CD4-positive, alpha-beta memory T cell (primary cell): ENCODE results near the gene ERP27. TPM values are rescaled to one million over a fixed set of nuclear protein-coding genes. Genes with fewer than 3 reads are reported as not detected.

Experiments
- CTCF ChIA-PET: fragments of 350-600 bp; sonication (Branson Sonifier 250); formaldehyde crosslinking; loops from one replicate; lab custom pipeline; 2021; ENCODE audit warnings: inconsistent platforms; ENCODE audit not compliant: partially characterized antibody; lab: Charles Lee
- POLR2A ChIA-PET: fragments of 350-600 bp; sonication (Branson Sonifier 250); formaldehyde crosslinking; loops from one replicate; lab custom pipeline; 2021; ENCODE audit not compliant: partially characterized antibody; lab: Charles Lee
- DNase-seq, 5 donors: peaks; one replicate each; pipeline versions ENCODE4 v3.0.0 to v3.0.0-alpha.2; 2020 to 2022; ENCODE audit warnings: mixed read lengths in 1 of 5
- H3K27ac ChIP-seq: one replicate; pipeline ENCODE4 v1.7.0; 2013; ENCODE audit warnings: low read depth, low read length
- H3K27me3 ChIP-seq: 2 replicates; pipeline ENCODE4 v1.7.0; 2013; ENCODE audit warnings: mild to moderate bottlenecking, low read length, moderate library complexity; ENCODE audit not compliant: insufficient read depth
- H3K36me3 ChIP-seq: 2 replicates; pipeline ENCODE4 v1.7.0; 2013; ENCODE audit warnings: mild to moderate bottlenecking, low read length, moderate library complexity; ENCODE audit not compliant: insufficient read depth
- H3K4me1 ChIP-seq: 2 replicates; pipeline ENCODE4 v1.7.0; 2013; ENCODE audit warnings: mild to moderate bottlenecking, low read length, moderate library complexity; ENCODE audit not compliant: insufficient read depth
- H3K4me3 ChIP-seq, 2 donors: one replicate each; pipeline ENCODE4 v1.7.0; 2013; ENCODE audit warnings: low read length in 2 of 2, mild to moderate bottlenecking in 1 of 2
- H3K9me3 ChIP-seq, 2 donors: one replicate each; pipeline ENCODE4 v1.7.0; 2013; ENCODE audit warnings: low read length in 2 of 2, control low read depth in 1 of 2; ENCODE audit not compliant: control insufficient read depth in 1 of 2
- H3K27ac Mint-ChIP-seq, 7 donors: one replicate each; pipeline ENCODE4 v1.8.0; 2020 to 2021; ENCODE audit warnings: mixed read lengths in 7 of 7, mild to moderate bottlenecking in 6 of 7, inconsistent platforms in 3 of 7, moderate library complexity in 3 of 7
- H3K27me3 Mint-ChIP-seq, 2 donors: one replicate each; pipeline ENCODE4 v1.8.0; 2020 to 2021; ENCODE audit warnings: mixed read lengths in 2 of 2
- H3K36me3 Mint-ChIP-seq, 2 donors: one replicate each; pipeline ENCODE4 v1.8.0; 2020 to 2021; ENCODE audit warnings: mixed read lengths in 2 of 2, inconsistent platforms in 1 of 2, mild to moderate bottlenecking in 1 of 2
- H3K4me1 Mint-ChIP-seq, 4 donors: one replicate each; pipeline ENCODE4 v1.8.0; 2020 to 2021; ENCODE audit warnings: mixed read lengths in 4 of 4, mild to moderate bottlenecking in 1 of 4
- H3K4me3 Mint-ChIP-seq, 8 donors: one replicate each; pipeline ENCODE4 v1.8.0; 2020 to 2021; ENCODE audit warnings: mixed read lengths in 8 of 8, mild to moderate bottlenecking in 7 of 8, moderate library complexity in 6 of 8, inconsistent platforms in 3 of 8
- H3K9me3 Mint-ChIP-seq, 8 donors: one replicate each; pipeline ENCODE4 v1.8.0; 2020 to 2021; ENCODE audit warnings: mixed read lengths in 8 of 8, mild to moderate bottlenecking in 5 of 8, inconsistent platforms in 3 of 8, moderate library complexity in 1 of 8
- intact Hi-C: fragments of 100-400 bp; cut with micrococcal nuclease; formaldehyde crosslinking; loops from one replicate; pipeline ENCODE4 v1.15.1; 2023
- polyA plus RNA-seq, 2 donors: library from polyadenylated mRNA; unstranded; fragments of 300-500 nt; fragmentation: Illumina TruSeq; gene quantifications; one replicate each; pipeline ENCODE4 v1.2.3, GENCODE V29; 2021
- total RNA-seq, 2 experiments: library from RNA; stranded (reverse); gene quantifications; one replicate each; pipeline ENCODE4 v1.2.3, GENCODE V29; 2021

Gene ERP27
- total and polyA plus RNA-seq, 4 experiments from 2014 or later, result 3.4 to 11.5 (median 6.9) TPM

DNA sequence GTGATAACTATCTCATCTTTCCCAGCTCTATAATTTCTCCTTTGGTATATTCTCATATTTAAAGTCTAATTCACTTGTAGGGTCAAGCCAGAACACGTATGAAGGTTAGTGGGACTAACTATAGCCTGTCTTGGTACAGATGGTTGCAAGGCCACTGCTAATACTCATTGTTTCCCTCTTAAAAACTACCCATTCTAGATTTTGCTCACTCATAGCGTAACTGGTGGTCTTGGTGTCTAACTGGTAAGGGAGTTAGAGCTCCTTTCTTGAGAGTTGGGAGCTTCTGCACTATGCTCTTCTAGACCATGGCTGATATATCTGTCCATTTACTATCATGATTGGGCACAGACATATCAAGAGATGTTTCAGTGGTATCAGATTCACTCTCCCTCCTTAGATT, 61.5 kb downstream of the ERP27 start:
- no peak overlapping the region for H3K4me3 Mint-ChIP-seq
- H3K27me3 Mint-ChIP-seq, result no peaks in the 10 kb centered on the region
- H3K9me3 ChIP-seq, result no peaks in the 10 kb centered on the region
- CTCF ChIA-PET, result interaction anchor here (0.7 to 1.2 kb wide), 4 partner anchors 10 to 28 kb away, joined by 3 to 4 read pairs (median 4); no protein-coding TSS in a partner anchor
- peaks cover 7 to 22% (median 11%) of the 10 kb centered on the region in 4 donors for H3K4me1 Mint-ChIP-seq
- intact Hi-C loops, result no loop called here
- H3K27me3 ChIP-seq, result no peaks in the 10 kb centered on the region
- H3K9me3 Mint-ChIP-seq, result no peaks in the 10 kb centered on the region
- peaks cover 7% of the 10 kb centered on the region for H3K4me1 ChIP-seq
- H3K27ac Mint-ChIP-seq, result no peak overlapping the region
- peaks cover 0 to 6% of the 10 kb centered on the region in 2 donors for H3K36me3 Mint-ChIP-seq
- POLR2A ChIA-PET, result no interaction called here
- no peak overlapping the region for H3K4me3 ChIP-seq
- DNase-seq, result no peak
- H3K27ac ChIP-seq, result no peak overlapping the region
- no peaks in the 10 kb centered on the region for H3K36me3 ChIP-seq

DNA sequence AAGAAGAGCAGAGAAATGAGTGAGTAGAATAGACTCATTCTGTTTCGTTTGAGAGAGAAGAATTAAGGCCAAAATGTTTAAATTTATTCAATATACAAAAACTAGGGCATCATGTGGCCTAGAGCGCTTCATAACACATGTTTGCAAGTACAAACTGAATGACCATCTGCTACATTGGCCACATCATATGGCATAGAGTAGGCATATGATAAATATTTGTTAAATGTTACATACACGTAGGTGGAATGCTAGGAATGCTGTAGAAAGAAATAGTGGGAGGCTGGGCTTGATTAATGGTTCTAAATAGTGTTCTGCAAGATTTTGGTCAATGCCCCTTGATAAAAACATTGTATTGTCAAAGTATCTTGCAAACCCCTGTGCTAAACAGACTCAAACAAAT, 63.5 kb downstream of the ERP27 start:
- Mint-ChIP-seq H3K27ac (no peak overlapping the region), H3K4me3 (no peak overlapping the region), H3K36me3 (peaks cover 0 to 9% of the 10 kb centered on the region in 2 donors), H3K9me3 (no peaks in the 10 kb centered on the region), H3K27me3 (peaks cover 6 to 8% of the 10 kb centered on the region in 2 donors), H3K4me1 (peaks cover 0 to 5% (median 3%) of the 10 kb centered on the region in 4 donors)
- no peak for DNase-seq
- ChIA-PET CTCF (no interaction called here), POLR2A (no interaction called here)
- Histone ChIP-seq H3K4me3 (no peak overlapping the region), H3K27ac (no peak overlapping the region), H3K9me3 (no peaks in the 10 kb centered on the region), H3K27me3 (no peaks in the 10 kb centered on the region), H3K4me1 (no peaks in the 10 kb centered on the region), H3K36me3 (no peaks in the 10 kb centered on the region)
- intact Hi-C loops, result no loop called here

DNA sequence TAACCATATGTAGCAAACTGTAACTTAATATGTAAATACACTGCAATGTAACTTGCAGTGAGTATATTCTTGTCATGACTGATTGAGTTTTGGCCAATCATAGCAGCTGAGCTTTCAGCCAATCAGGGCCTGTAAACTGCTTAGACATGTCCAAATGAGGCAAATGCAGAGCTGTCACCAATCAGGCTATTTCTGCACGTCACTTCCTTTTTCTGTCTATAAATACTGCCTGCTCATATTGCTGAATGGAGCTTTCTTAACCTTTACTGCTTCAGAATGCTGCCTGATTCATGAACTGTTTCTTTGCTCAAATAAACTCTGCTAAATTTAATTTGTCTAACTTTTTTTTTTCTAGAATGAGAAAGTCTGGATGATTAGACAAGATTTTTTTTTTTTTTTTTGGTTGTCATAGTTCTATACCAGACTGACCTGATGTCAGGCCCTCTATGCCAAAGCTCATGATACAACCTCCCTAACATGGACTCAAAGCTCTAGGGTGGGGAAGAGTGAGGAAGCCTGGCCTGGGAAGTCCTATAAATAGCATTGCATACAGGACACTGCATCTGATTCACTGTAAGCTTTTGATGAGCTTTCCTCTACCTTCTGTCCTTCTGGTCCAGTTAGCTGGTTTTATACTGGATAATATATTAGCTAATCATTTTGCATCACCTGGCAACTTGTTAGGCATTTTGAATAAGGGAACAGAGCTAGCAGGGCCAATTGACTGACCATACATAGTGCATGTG, 64.7 kb downstream of the ERP27 start:
- Histone ChIP-seq H3K4me3 (no peak overlapping the region), H3K27me3 (no peaks in the 10 kb centered on the region), H3K4me1 (no peaks in the 10 kb centered on the region), H3K27ac (no peak overlapping the region), H3K36me3 (no peaks in the 10 kb centered on the region), H3K9me3 (no peaks in the 10 kb centered on the region)
- no peak for DNase-seq
- ChIA-PET POLR2A (interaction anchor here (0.7 to 1.1 kb wide), 2 partner anchors 103 to 176 kb away, joined by 3 to 4 read pairs; a partner anchor contains a TSS), CTCF (interaction anchor here (0.6 to 1.4 kb wide), 5 partner anchors 11 to 916 kb away, joined by 3 to 5 read pairs (median 3); no protein-coding TSS in a partner anchor)
- Mint-ChIP-seq H3K4me1 (no peaks in the 10 kb centered on the region), H3K36me3 (peaks cover 0 to 5% of the 10 kb centered on the region in 2 donors), H3K4me3 (no peak overlapping the region), H3K9me3 (no peaks in the 10 kb centered on the region), H3K27me3 (peaks cover 6 to 9% of the 10 kb centered on the region in 2 donors), H3K27ac (no peak overlapping the region)
- intact Hi-C loops, result no loop called here

DNA sequence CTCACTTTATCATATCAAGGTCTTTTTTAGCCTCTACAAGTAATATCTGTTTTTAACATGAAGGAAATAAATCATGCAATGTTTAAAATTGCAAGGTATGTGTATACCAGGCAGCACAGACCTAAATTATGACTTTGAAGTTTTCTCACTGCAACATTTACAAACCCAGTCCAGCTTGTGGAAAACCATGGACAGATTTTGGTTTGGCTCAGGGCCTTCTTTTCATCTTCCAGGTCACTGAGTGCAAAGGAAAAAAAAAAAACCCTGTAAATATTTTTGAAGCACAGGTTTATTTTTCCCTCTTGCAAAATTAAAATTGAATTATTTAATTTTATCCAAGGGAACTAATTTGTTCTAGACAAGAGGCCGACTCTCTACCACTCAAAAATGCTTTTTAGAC, 66.5 kb downstream of the ERP27 start:
- H3K9me3 Mint-ChIP-seq, result peaks cover 2 to 11% (median 6%) of the 10 kb centered on the region in 8 donors
- CTCF ChIA-PET, result no interaction called here
- POLR2A ChIA-PET, result no interaction called here
- no peak overlapping the region for H3K27ac ChIP-seq
- peaks cover 2 to 9% of the 10 kb centered on the region in 2 donors for H3K36me3 Mint-ChIP-seq
- H3K27me3 Mint-ChIP-seq, result peaks cover 10 to 14% of the 10 kb centered on the region in 2 donors
- no peak overlapping the region for H3K27ac Mint-ChIP-seq
- H3K4me1 ChIP-seq, result no peaks in the 10 kb centered on the region
- no peaks in the 10 kb centered on the region for H3K9me3 ChIP-seq
- H3K4me3 Mint-ChIP-seq, result no peak overlapping the region
- DNase-seq, result no peak
- no peaks in the 10 kb centered on the region for H3K36me3 ChIP-seq
- intact Hi-C loops, result loop anchor here (2.0 kb wide), 1 partner anchor 19 kb away; no protein-coding TSS in a partner anchor
- no peaks in the 10 kb centered on the region for H3K27me3 ChIP-seq
- no peaks in the 10 kb centered on the region for H3K4me1 Mint-ChIP-seq
- H3K4me3 ChIP-seq, result no peak overlapping the region

DNA sequence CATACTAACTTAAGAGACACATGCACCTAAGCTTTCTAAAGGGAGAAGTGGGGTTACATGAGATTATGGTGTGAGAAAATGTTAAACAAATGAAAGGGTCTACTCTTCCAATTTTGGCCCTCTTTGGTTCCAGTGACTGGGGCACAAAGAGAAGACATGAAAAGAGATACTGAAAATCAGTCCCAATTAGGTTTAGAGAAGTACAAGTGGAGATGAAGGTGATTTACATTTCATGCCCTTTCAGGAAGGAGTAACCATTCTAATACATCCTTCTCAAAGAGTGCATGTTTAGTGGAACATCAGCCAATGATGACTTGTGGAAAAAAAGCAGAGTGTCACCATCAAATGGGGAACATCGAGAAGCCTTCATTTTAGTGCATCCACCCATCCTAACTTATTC, 67.1 kb downstream of the ERP27 start:
- Histone ChIP-seq H3K36me3 (no peaks in the 10 kb centered on the region), H3K4me3 (no peak overlapping the region), H3K27me3 (no peaks in the 10 kb centered on the region), H3K27ac (no peak overlapping the region), H3K9me3 (no peaks in the 10 kb centered on the region), H3K4me1 (no peaks in the 10 kb centered on the region)
- no peaks in the 10 kb centered on the region for H3K4me1 Mint-ChIP-seq
- CTCF ChIA-PET, result no interaction called here
- no peak overlapping the region for H3K4me3 Mint-ChIP-seq
- H3K36me3 Mint-ChIP-seq, result peaks cover 2 to 9% of the 10 kb centered on the region in 2 donors
- H3K9me3 Mint-ChIP-seq, result peaks cover 2 to 11% (median 8%) of the 10 kb centered on the region in 8 donors
- intact Hi-C loops, result loop anchor here (2.0 kb wide), 1 partner anchor 20 kb away; no protein-coding TSS in a partner anchor
- DNase-seq, result no peak
- peaks cover 10 to 14% of the 10 kb centered on the region in 2 donors for H3K27me3 Mint-ChIP-seq
- no peak overlapping the region for H3K27ac Mint-ChIP-seq
- POLR2A ChIA-PET, result interaction anchor here (0.6 kb wide), 1 partner anchor 77 kb away, joined by 4 read pairs; no protein-coding TSS in a partner anchor

DNA sequence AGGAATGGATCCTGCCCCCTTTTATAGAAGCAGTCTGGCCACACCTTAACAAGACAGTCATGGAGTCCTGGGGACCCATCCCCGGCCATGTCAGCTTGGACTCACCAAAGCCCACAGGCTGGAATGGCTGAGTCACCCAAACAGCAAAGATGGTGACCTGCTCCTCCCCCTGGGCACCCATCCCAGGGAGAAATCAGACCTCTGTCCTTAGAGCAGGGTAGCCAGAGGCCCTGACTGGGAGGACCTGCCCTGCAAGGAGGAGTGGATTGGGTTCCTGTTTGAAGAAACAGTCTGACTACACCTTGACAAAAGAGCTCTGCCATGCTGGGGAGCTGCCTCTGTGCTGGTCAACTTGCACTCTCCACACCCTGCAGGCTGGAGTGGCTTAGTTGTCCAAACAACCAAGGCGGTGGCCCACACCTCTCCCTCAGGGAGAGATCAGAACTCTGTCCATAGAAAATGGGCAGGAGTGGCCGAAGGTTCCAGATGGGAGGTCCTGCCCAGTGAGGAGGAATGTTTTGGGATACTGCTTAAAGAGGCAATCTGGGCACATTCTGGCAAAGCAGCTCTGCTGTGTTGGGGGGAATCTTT, 69.3 kb downstream of the ERP27 start:
- DNase-seq, result no peak
- peaks cover 2 to 9% of the 10 kb centered on the region in 2 donors for H3K36me3 Mint-ChIP-seq
- no peaks in the 10 kb centered on the region for H3K4me1 ChIP-seq
- no peaks in the 10 kb centered on the region for H3K27me3 ChIP-seq
- CTCF ChIA-PET, result interaction anchor here (0.6 to 1.1 kb wide), 3 partner anchors 14 to 776 kb away, joined by 3 read pairs; no protein-coding TSS in a partner anchor
- no peak overlapping the region for H3K27ac ChIP-seq
- H3K4me3 Mint-ChIP-seq, result no peak overlapping the region
- no peaks in the 10 kb centered on the region for H3K9me3 ChIP-seq
- H3K36me3 ChIP-seq, result no peaks in the 10 kb centered on the region
- H3K4me3 ChIP-seq, result no peak overlapping the region
- intact Hi-C loops, result no loop called here
- no peaks in the 10 kb centered on the region for H3K4me1 Mint-ChIP-seq
- H3K9me3 Mint-ChIP-seq, result peaks cover 2 to 27% (median 11%) of the 10 kb centered on the region in 8 donors
- H3K27ac Mint-ChIP-seq, result no peak overlapping the region
- H3K27me3 Mint-ChIP-seq, result peaks cover 10 to 16% of the 10 kb centered on the region in 2 donors
- POLR2A ChIA-PET, result no interaction called here
